Measurements from ENCODE around the gene CDKAL1. TPM values are rescaled to one million over a fixed set of nuclear protein-coding genes. Genes with fewer than 3 reads are reported as not detected.

CDKAL1 gene
- total and polyA plus RNA-seq, 2 of the 13 experiments (the other 11 are each of a cell fraction or from before 2014, with no cell fraction given) = 9.5 to 27.7 TPM

GRCh38 chr6:20575704-20576451 lies 41.6 kb downstream of the CDKAL1 start (continued):
- TF ChIP-seq, protein P1, sequence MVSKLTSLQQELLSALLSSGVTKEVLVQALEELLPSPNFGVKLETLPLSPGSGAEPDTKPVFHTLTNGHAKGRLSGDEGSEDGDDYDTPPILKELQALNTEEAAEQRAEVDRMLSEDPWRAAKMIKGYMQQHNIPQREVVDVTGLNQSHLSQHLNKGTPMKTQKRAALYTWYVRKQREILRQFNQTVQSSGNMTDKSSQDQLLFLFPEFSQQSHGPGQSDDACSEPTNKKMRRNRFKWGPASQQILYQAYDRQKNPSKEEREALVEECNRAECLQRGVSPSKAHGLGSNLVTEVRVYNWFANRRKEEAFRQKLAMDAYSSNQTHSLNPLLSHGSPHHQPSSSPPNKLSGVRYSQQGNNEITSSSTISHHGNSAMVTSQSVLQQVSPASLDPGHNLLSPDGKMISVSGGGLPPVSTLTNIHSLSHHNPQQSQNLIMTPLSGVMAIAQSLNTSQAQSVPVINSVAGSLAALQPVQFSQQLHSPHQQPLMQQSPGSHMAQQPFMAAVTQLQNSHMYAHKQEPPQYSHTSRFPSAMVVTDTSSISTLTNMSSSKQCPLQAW (CRISPR knock-in tag; IDR thresholded peaks at IDR 0.05) = no peak
- TF ChIP-seq SATB2 (CRISPR knock-in tag; IDR thresholded peaks at IDR 0.05) (no peak), NFKBIZ (CRISPR knock-in tag; IDR thresholded peaks at IDR 0.05) (no peak), NFE2L2 (IDR thresholded peaks at IDR 0.05; ENCODE audit: low read length) (no peak), ZBTB3 (CRISPR knock-in tag; IDR thresholded peaks at IDR 0.05; ENCODE audit: borderline replicate concordance, low read depth) (no peak), ARNT (IDR thresholded peaks at IDR 0.05) (no peak)

DNA sequence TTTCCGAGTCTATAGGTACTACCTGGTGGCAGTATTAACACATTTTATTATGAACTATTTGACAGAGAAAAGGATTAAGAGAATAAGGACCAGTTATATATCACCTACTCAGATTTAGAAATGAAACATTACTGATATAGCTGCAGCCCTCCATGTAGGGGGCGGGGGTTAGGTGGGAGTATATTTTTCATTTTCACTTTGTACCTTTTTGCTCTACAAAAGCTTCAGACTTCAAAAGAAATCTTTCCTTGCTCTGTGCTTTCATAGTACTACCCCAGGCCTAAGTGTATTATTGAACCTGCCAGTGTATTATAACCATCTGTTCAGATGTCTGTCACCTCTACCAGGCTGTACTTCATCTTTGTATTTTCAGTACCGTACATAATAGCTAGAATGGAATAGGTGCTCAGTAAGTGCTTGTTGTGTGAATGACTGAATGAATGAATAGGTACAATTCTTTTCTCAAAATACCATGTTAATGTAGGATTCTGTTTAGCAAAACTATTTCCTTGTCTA lies 43.0 kb downstream of the CDKAL1 start:
- CTCF ChIA-PET (ENCODE audit: low intra/inter-chr PET ratio, low total read pairs) = no interaction called here
- no peak overlapping the region for H3K9ac ChIP-seq (ENCODE audit: insufficient read depth, low read depth, low read length)
- in situ Hi-C loops (cut with HindIII; ENCODE audit: extremely low pct_ligation_motif_present, low pct_unique_long_range_greater_than_20kb) (no loop called here), intact Hi-C loops (cut with micrococcal nuclease; ENCODE audit: unreplicated experiment) (no loop called here)
- 94% methylated on average over 3 of the region's 3 CpGs for WGBS (ENCODE audit: low lambda C conversion rate)
- no peaks in the 10 kb centered on the region for H3K79me2 ChIP-seq (ENCODE audit: insufficient read depth, low read length)
- no peak for TF ChIP-seq MTF2 (CRISPR knock-in tag; IDR thresholded peaks at IDR 0.05; ENCODE audit: borderline replicate concordance)
- TF ChIP-seq FOSL1 (CRISPR knock-in tag; IDR thresholded peaks at IDR 0.05; ENCODE audit: borderline replicate concordance) = no peak
- no peak for TF ChIP-seq ZNF782 (CRISPR knock-in tag; IDR thresholded peaks at IDR 0.05; ENCODE audit: borderline replicate concordance)
- TF ChIP-seq JUND (CRISPR knock-in tag; IDR thresholded peaks at IDR 0.05) = no peak
- no peak for TF ChIP-seq IRX3 (CRISPR knock-in tag; IDR thresholded peaks at IDR 0.05; ENCODE audit: borderline replicate concordance, low read depth)
- no peak for TF ChIP-seq HNRNPH1 (optimal IDR thresholded peaks at IDR 0.05; ENCODE audit: low read depth, low read length)
- TF ChIP-seq CENPT (CRISPR knock-in tag; IDR thresholded peaks at IDR 0.05; ENCODE audit: low read depth) = no peak
- no peak for TF ChIP-seq ZNF879 (CRISPR knock-in tag; IDR thresholded peaks at IDR 0.05)
- no peak for TF ChIP-seq PRPF4 (IDR thresholded peaks at IDR 0.05; ENCODE audit: low read depth, low read length, poor library complexity, severe bottlenecking)
- no peak for TF ChIP-seq SIX4 (CRISPR knock-in tag; IDR thresholded peaks at IDR 0.05)
- no peak for TF ChIP-seq AGO2 (optimal IDR thresholded peaks at IDR 0.05; ENCODE audit: low read depth, low read length)
- TF ChIP-seq GLI4 (CRISPR knock-in tag; IDR thresholded peaks at IDR 0.05; ENCODE audit: borderline replicate concordance) = no peak
- no peak for TF ChIP-seq ZSCAN29 (CRISPR knock-in tag; conservative IDR thresholded peaks at IDR 0.05)
- no peak for TF ChIP-seq ZNF101 (CRISPR knock-in tag; IDR thresholded peaks at IDR 0.05; ENCODE audit: borderline replicate concordance, low read depth)
- TF ChIP-seq CREBL2 (CRISPR knock-in tag; IDR thresholded peaks at IDR 0.05; ENCODE audit: borderline replicate concordance) = no peak
- TF ChIP-seq ZNF883 (CRISPR knock-in tag; IDR thresholded peaks at IDR 0.05; ENCODE audit: not compliant biosample characterization) = no peak
- TF ChIP-seq MIER3 (CRISPR knock-in tag; IDR thresholded peaks at IDR 0.05; ENCODE audit: borderline replicate concordance) = no peak
- peaks cover 32% of the 10 kb centered on the region for H3K4me1 ChIP-seq (ENCODE audit: insufficient read depth, low read length)
- H3K4me2 ChIP-seq (ENCODE audit: low read depth, low read length) = no peak overlapping the region
- H3K36me3 ChIP-seq (replicated peaks in 1 of 2; ENCODE audit: control insufficient read depth in 1 of 2, insufficient read depth in 2 of 2, low read length in 2 of 2) = peaks cover 3 to 23% of the 10 kb centered on the region in 2 experiments; a peak in 3 of 5 replicates
- POLR2A ChIA-PET = no interaction called here
- H3K4me3 ChIP-seq (replicated peaks in 1 of 3; ENCODE audit: insufficient read depth in 1 of 3, low read depth in 2 of 3, low read length in 3 of 3) = no peak overlapping the region
- FAIRE-seq (no peak), DNase-seq (ENCODE audit: low spot score) (no peak), ATAC-seq (no peak)
- H3K27me3 ChIP-seq (ENCODE audit: control insufficient read depth in 1 of 2, insufficient read depth in 2 of 2, low read length in 2 of 2) = no peaks in the 10 kb centered on the region
- no peak overlapping the region for H3K27ac ChIP-seq (ENCODE audit: extremely low read length, insufficient read depth, low read length)
- H2AFZ ChIP-seq (ENCODE audit: low read length) = no peak overlapping the region
- no TSS peak for BruUV-seq (replicated peaks)
- H4K20me1 ChIP-seq (ENCODE audit: insufficient read depth, low read length) = no peaks in the 10 kb centered on the region
- no peaks in the 10 kb centered on the region for H3K9me3 ChIP-seq (ENCODE audit: low read length)
